Ectodermal cell (in vitro differentiated cells): ENCODE measurements around the gene CHSY1.

Experiments used
- H3K27ac ChIP-seq: 2 replicates; pipeline ENCODE4 v1.7.0; 2013; ENCODE audit warnings: mild to moderate bottlenecking, low read depth, low read length; ENCODE audit not compliant: insufficient read depth, poor library complexity, severe bottlenecking
- H3K27me3 ChIP-seq: 2 replicates; pipeline ENCODE4 v1.7.0; 2013; ENCODE audit warnings: mild to moderate bottlenecking, low read length; ENCODE audit not compliant: insufficient read depth, control insufficient read depth, poor library complexity, severe bottlenecking
- H3K36me3 ChIP-seq: one replicate; pipeline ENCODE4 v1.7.0; 2013; ENCODE audit warnings: low read length; ENCODE audit not compliant: control insufficient read depth, insufficient read depth
- H3K4me1 ChIP-seq: one replicate; pipeline ENCODE4 v1.7.0; 2013; ENCODE audit warnings: low read length; ENCODE audit not compliant: control insufficient read depth, insufficient read depth
- H3K4me3 ChIP-seq: 2 replicates; pipeline ENCODE4 v1.7.0; 2013; ENCODE audit warnings: low read depth, low read length, control low read depth; ENCODE audit not compliant: insufficient read depth
- H3K9me3 ChIP-seq: 2 replicates; pipeline ENCODE4 v1.7.0; 2013; ENCODE audit warnings: mild to moderate bottlenecking, low read length, moderate library complexity; ENCODE audit not compliant: control insufficient read depth
- WGBS, 2 experiments: methylation state at CpG; one replicate each; pipeline ENCODE4 v1.1.7; 2013; ENCODE audit warnings: missing lambda C conversion rate in 2 of 2; 5-methylcytosine and 5-hydroxymethylcytosine counted together

Gene CHSY1

DNA sequence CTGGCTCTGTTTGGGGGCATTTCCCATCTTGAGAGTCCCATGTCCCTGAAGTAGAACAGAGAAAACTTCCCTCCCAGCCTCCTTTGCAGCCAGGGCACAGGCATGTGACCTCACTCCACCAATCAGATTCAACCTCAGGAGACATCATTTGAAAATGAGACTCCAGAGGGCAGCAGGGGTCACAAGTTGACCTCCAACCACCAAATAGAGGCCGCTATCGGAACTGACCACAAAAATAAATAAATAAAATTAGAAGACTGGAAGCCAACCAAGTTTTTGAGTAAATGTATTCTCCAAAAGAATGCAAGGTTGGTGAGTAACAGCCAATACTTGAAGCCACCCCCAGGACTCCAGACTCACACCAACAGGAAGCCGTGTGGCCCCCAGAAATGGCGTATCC lies 106.5 kb downstream of the CHSY1 start:
- Histone ChIP-seq H3K4me1 (no peaks in the 10 kb centered on the region), H3K9me3 (no peaks in the 10 kb centered on the region), H3K36me3 (no peaks in the 10 kb centered on the region), H3K27ac (no peak overlapping the region), H3K4me3 (no peak overlapping the region), H3K27me3 (no peaks in the 10 kb centered on the region)
- 93 to 100% methylated on average over 2 to 4 of the region's 4 CpGs for WGBS, 2 experiments

DNA sequence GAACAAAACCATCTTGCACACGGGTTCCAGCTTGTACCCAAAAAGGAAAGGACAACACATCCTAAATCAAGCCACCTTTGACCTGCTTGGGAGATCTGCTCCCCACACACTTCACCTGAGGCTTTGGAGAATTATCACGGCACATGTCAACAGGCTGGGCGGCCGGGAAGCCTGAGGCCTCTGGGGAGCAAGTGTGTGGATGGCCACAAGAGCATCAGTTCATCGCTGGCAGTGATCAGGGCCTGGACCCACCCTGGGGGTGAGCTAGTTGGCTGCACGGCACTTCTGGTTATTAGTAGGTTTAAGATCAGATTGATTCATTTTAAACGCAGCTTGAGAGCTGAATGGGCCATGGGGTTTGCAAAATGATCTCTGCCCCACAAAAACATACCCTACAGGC lies 108.5 kb downstream of the CHSY1 start:
- Histone ChIP-seq H3K4me1 (peaks cover 6% of the 10 kb centered on the region), H3K9me3 (no peaks in the 10 kb centered on the region), H3K36me3 (no peaks in the 10 kb centered on the region), H3K27ac (no peak overlapping the region), H3K27me3 (no peaks in the 10 kb centered on the region), H3K4me3 (no peak overlapping the region)
- WGBS, 2 experiments = 90 to 92% methylated on average over 7 of the region's 7 CpGs

DNA sequence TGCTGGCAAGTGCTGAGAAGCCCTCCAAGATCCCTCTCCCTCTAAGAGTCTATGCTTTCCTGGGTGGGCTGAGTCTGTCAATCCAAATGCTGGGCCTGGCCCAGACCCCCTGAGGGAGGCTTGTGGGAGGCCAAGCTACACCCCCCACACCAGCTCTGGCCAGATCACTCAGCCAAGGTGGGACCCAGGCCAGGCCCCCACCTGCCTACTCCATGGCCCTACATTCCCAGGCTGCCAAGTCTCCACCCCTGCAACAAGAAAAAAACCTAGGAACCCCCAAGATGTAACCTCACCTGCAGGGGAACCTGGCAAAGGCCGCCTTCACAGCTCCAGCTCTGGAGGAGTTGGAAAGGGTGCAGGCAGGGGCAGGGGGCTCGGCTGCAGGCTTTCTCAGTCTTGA lies 109.1 kb downstream of the CHSY1 start:
- Histone ChIP-seq H3K4me3 (no peak overlapping the region), H3K36me3 (no peaks in the 10 kb centered on the region), H3K27ac (no peak overlapping the region), H3K4me1 (peaks cover 6% of the 10 kb centered on the region), H3K27me3 (no peaks in the 10 kb centered on the region), H3K9me3 (no peaks in the 10 kb centered on the region)
- WGBS, 2 experiments = 84 to 91% methylated on average over 2 of the region's 2 CpGs

DNA sequence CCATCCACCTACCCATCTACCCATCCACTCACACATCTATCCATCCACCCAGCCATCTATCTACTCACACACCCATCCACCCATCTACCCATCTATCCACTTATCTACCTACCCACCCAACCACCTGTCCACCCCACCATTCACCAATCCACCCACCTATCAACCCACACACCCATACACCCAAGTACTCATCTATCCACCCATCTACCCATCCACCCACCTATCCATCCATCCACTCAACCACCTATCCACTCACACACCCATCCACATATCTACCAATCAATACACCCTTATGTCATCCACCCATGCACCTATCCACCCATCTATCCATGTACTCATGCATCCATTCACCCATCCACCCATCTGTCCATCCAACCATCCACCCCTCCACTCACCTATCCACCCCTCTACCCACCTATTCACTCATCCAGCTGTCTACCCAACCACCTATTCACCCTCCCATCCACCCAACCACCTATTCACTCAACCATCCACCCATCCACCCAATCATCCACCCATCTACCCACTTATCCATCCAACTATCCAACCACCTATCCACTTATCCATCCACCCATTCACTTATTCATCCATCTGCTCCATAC lies 109.8 kb downstream of the CHSY1 start:
- Histone ChIP-seq H3K4me1 (peaks cover 6% of the 10 kb centered on the region), H3K27me3 (no peaks in the 10 kb centered on the region), H3K4me3 (no peak overlapping the region), H3K9me3 (no peaks in the 10 kb centered on the region), H3K36me3 (no peaks in the 10 kb centered on the region), H3K27ac (no peak overlapping the region)

DNA sequence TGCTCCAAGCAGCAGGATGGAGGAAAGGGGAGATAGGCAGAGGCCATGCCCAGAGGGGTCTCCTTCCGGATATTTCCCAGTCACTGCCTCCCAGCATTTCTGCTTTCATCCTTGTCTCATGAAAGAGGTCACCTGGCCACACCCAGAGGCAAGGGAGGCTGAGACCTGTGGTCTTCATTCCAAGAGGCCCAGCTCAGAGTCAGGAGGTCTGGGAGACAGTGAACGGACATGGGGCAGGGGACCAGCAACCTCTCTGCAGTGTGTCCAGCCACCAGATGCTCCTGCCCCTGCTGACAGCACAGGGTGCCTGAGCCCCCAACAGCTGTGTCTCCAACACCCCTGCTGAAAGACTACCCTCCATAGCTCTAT lies 111.2 kb downstream of the CHSY1 start:
- peaks cover 6% of the 10 kb centered on the region for H3K4me1 ChIP-seq
- no peaks in the 10 kb centered on the region for H3K36me3 ChIP-seq
- no peak overlapping the region for H3K4me3 ChIP-seq
- no peaks in the 10 kb centered on the region for H3K9me3 ChIP-seq
- no peak overlapping the region for H3K27ac ChIP-seq
- H3K27me3 ChIP-seq = no peaks in the 10 kb centered on the region
- WGBS, 2 experiments = 92 to 97% methylated on average over 2 of the region's 2 CpGs

DNA sequence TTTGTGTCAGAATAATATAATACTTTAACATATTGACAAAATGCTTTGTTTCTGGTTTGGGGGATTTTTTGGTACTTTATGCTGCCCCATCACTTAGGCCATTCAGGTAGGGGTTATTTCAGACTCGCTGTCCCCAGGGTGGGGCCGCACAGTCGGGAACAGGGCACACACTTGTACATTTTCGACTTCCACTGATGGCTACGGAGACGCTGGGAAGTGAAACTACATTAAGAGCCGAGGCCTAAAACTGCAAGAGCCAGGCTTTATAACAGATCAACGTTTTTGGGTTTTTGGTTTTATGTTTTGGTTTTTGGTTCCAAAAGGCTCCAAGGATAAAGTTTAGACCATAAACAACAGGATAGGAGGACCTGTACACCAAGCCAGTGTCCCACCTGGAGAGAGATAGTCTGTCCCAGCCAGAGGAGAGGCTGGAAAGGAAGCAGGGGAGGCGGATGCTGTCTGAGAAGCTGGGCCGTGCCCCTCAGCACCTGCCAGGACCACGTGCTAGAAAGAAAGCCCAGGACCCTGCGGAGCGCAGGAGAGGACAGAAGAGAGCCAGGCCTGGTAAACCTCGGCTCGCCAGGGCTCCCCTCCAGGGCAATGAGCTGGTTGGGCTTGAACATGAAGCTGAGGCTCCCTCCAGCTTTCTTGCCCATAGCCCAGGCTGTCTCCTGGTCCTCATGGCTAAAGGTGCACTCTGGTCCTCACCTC lies 111.7 kb downstream of the CHSY1 start:
- Histone ChIP-seq H3K36me3 (no peaks in the 10 kb centered on the region), H3K27me3 (no peaks in the 10 kb centered on the region), H3K9me3 (no peaks in the 10 kb centered on the region), H3K4me1 (peaks cover 6% of the 10 kb centered on the region), H3K27ac (no peak overlapping the region), H3K4me3 (no peak overlapping the region)
- WGBS, 2 experiments = 91 to 92% methylated on average over 15 of the region's 15 CpGs

DNA sequence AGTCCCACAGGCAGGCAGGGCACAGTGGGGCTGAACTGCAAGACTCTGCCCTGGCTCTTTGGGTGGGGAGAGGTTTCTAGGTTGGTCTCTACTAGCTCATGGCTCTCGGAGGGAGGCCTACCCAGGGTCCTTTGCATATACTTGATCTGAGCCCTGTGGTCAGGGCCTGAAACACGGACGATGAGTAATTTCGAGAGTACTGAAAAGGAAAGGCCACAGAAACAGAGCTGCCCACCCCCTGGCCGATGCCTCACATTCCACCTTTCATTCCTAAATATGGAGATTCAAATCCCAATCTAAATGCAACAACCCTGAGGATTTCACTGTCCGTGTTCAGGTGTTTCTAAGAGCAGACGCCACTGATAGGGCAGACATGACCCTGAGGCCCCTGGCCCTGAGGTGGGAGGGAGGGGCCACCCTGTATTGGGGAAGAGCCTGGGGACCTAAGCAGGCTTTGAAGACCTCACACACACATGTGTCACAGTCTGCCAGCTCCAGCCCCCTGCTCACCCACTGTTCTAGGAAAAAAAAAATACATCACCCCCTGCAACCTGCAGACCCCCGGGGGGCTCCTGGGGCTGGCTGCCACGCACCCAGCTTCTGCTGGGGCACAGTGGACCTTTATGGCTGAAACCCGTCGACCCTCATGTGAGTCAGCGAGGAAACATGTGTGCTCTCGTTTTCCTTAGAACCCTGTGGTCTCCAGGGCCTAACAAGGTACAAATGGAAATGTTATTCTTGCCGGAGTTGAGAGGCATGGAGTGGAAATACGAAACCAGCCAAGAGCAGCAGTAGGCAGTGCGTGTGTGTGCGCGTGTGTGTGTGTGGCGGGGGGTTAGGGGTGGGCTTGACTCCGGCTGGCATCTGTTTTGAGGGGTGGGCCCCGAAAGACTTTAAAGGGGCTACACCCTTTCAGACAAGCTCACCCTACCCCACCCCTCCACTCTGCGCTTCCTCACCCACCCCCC lies 112.7 kb downstream of the CHSY1 start:
- Histone ChIP-seq H3K27me3 (no peaks in the 10 kb centered on the region), H3K4me1 (peaks cover 6% of the 10 kb centered on the region), H3K36me3 (no peaks in the 10 kb centered on the region), H3K4me3 (no peak overlapping the region), H3K27ac (no peak overlapping the region), H3K9me3 (no peaks in the 10 kb centered on the region)
- 86 to 87% methylated on average over 22 of the region's 22 CpGs for WGBS, 2 experiments

DNA sequence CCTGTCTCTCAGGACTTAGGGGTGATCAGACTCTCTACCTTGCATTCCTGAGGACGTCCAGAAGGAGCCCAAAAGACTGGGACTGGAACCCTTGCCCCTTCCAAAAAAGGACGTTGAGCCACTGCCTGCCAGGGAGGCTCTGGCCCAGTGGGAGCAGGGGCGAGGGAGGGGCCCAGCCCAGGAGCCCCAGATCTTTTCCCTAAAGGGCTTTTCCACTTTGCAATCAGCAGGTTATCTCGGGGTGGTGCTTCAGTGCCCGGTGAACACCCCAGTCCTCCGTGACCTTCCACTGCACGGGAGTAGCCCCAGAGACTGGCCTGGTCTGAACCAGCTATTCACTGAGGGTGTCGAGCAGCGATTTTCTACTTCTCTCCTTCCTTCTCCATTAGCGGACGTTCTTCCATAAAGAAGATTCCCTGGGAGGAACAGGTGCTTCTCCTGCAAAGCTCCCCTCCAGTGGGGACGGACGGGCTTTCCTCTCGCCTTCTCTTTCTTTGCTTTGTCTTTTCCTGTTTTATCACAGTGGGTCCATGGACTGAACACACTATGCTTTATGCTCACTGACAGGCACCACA lies 113.7 kb downstream of the CHSY1 start:
- no peak overlapping the region for H3K4me3 ChIP-seq
- no peak overlapping the region for H3K27ac ChIP-seq
- no peaks in the 10 kb centered on the region for H3K27me3 ChIP-seq
- peaks cover 6% of the 10 kb centered on the region for H3K4me1 ChIP-seq
- no peaks in the 10 kb centered on the region for H3K9me3 ChIP-seq
- 89% methylated on average over 14 of the region's 14 CpGs for WGBS, 2 experiments
- H3K36me3 ChIP-seq = no peaks in the 10 kb centered on the region

DNA sequence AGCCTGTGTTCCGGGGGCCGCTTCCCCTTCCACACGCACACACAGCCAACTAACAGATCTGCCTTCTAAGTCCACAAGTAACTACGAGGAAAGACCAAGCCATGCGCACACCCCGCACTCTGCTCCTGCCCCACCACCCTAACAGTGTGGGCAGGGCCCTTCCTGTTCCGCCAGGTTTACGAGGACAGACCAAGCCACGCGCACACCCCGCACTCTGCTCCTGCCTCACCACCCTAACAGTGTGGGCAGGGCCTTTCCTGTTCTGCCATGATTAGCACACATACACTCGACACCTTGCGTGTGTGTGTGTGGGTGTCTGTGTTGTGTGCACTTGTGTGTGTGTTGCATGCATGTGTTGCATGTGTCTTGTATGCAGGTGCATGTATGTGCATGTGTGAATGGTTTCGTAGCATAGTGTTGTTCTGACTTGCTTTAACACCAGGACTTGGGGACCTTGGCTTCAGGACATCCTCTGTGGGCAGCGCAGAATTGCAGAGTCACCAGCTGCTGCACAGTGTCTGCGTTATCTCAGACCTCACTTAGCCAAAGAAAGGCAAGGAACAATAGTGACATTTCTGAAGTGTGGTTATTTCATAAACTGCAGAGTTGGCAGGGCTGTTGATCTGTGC lies 114.4 kb downstream of the CHSY1 start:
- no peaks in the 10 kb centered on the region for H3K36me3 ChIP-seq
- 94 to 96% methylated on average over 16 of the region's 16 CpGs for WGBS, 2 experiments
- no peaks in the 10 kb centered on the region for H3K27me3 ChIP-seq
- peaks cover 6% of the 10 kb centered on the region for H3K4me1 ChIP-seq
- H3K4me3 ChIP-seq = no peak overlapping the region
- H3K27ac ChIP-seq = no peak overlapping the region
- no peaks in the 10 kb centered on the region for H3K9me3 ChIP-seq
